Stimulated activated CD4-positive, alpha-beta T cell treated with anti-CD3 and anti-CD28 coated beads, Interleukin-4, amount 100 ng/mL, for 48 hours (primary cell): ENCODE results near the gene RALY.

Experiments
- DNase-seq, 2 donors: peaks; one replicate each; pipeline ENCODE4 v3.0.0-alpha.2; 2020; ENCODE audit warnings: low read depth in 2 of 2

RALY gene

GRCh38 chr20:34076952-34077351 lies 83.2 kb downstream of the RALY start:
- no peak for DNase-seq

- DNase-seq = no peak
Measured at GRCh38 chr20:34078540-34078939, 84.8 kb downstream of the RALY start.

GRCh38 chr20:34079818-34080217 lies 86.1 kb downstream of the RALY start:
- DNase-seq = no peak

- no peak for DNase-seq
Measured at GRCh38 chr20:34082232-34082887, 88.6 kb downstream of the RALY start.

GRCh38 chr20:34083137-34083536 lies 89.4 kb downstream of the RALY start:
- no peak for DNase-seq

GRCh38 chr20:34083781-34084180 lies 90.1 kb downstream of the RALY start:
- no peak for DNase-seq

GRCh38 chr20:34084227-34084923 lies 90.7 kb downstream of the RALY start:
- no peak for DNase-seq

- no peak for DNase-seq
Measured at GRCh38 chr20:34085544-34086040, 91.9 kb downstream of the RALY start.

GRCh38 chr20:34088305-34089174 lies 94.8 kb downstream of the RALY start:
- DNase-seq = no peak

- DNase-seq = no peak
Measured at GRCh38 chr20:34089175-34089479, 95.4 kb downstream of the RALY start.

GRCh38 chr20:34089655-34090345 lies 96.1 kb downstream of the RALY start:
- DNase-seq = no peak

GRCh38 chr20:34090645-34091044 lies 96.9 kb downstream of the RALY start:
- no peak for DNase-seq

GRCh38 chr20:34091637-34092200 lies 98.0 kb downstream of the RALY start:
- no peak for DNase-seq

GRCh38 chr20:34093895-34094294 lies 100.2 kb downstream of the RALY start:
- DNase-seq = no peak

GRCh38 chr20:34095825-34096224 lies 102.1 kb downstream of the RALY start:
- no peak for DNase-seq

- DNase-seq = no peak
Measured at GRCh38 chr20:34096699-34097444, 103.2 kb downstream of the RALY start.

- DNase-seq = no peak
Measured at GRCh38 chr20:34098570-34098969, 104.9 kb downstream of the RALY start.

- no peak for DNase-seq
Measured at GRCh38 chr20:34099675-34100074, 106.0 kb downstream of the RALY start.

- DNase-seq = no peak
Measured at GRCh38 chr20:34100576-34100975, 106.9 kb downstream of the RALY start.

GRCh38 chr20:34102342-34102741 lies 108.6 kb downstream of the RALY start:
- no peak for DNase-seq

- no peak for DNase-seq
Measured at GRCh38 chr20:34104059-34104458, 110.3 kb downstream of the RALY start.
